HEK293T (cell line): ENCODE data around the gene TRPM8.
A peak's percentile ranks its signal among the peaks of the same experiment; 100 is the strongest.
"Not testable (repeated sequence)": the region's sequence is repeated elsewhere in the genome, so short reads cannot be mapped to it uniquely, and the experiment has no call there.

Experiments used
- CTCF ChIA-PET: fragments of 350-600 bp; formaldehyde crosslinking; extraction: SDS; loops from one replicate; lab custom pipeline; 2021; ENCODE audit warnings: antibody characterized with exemption, inconsistent platforms; lab: Yijun Ruan, JAX
- POLR2A ChIA-PET: fragments of 350-600 bp; formaldehyde crosslinking; extraction: SDS; loops from one replicate; lab custom pipeline; 2020; ENCODE audit warnings: antibody characterized with exemption, inconsistent platforms; lab: Yijun Ruan, JAX
- DNase-seq: peaks from one replicate; pipeline ENCODE4 v3.0.0; 2012; ENCODE audit warnings: mixed read lengths; ENCODE audit errors: extremely low spot score
- ARNT ChIP-seq: fragments of 450-650 bp; IDR thresholded peaks from 2 replicates; pipeline ENCODE4 v1.6.1; 2017; ENCODE audit warnings: mild to moderate bottlenecking
- BHLHE40 ChIP-seq: fragments of 450-650 bp; IDR thresholded peaks from 2 replicates; pipeline ENCODE4 v1.6.1; 2016; ENCODE audit warnings: mild to moderate bottlenecking, moderate library complexity, borderline replicate concordance
- CTBP1 ChIP-seq: fragments of 450-650 bp; IDR thresholded peaks from 2 replicates; pipeline ENCODE4 v1.6.1; 2016; ENCODE audit warnings: borderline replicate concordance
- ELF4 ChIP-seq: fragments of 450-650 bp; IDR thresholded peaks from 2 replicates; pipeline ENCODE4 v1.6.1; 2017; ENCODE audit warnings: antibody characterized with exemption
- FOXA1 ChIP-seq: fragments of 450-650 bp; IDR thresholded peaks from 2 replicates; pipeline ENCODE4 v1.6.1; 2016; ENCODE audit warnings: mild to moderate bottlenecking
- FOXK2 ChIP-seq: fragments of 450-650 bp; IDR thresholded peaks from 2 replicates; pipeline ENCODE4 v1.6.1; 2016; ENCODE audit warnings: mild to moderate bottlenecking
- FOXM1 ChIP-seq: fragments of 450-650 bp; IDR thresholded peaks from 2 replicates; pipeline ENCODE4 v1.6.1; 2017; ENCODE audit warnings: mild to moderate bottlenecking, borderline replicate concordance
- HDGF ChIP-seq: fragments of 450-650 bp; IDR thresholded peaks from 2 replicates; pipeline ENCODE4 v1.6.1; 2017; ENCODE audit warnings: antibody characterized with exemption, borderline replicate concordance
- L3MBTL2 ChIP-seq: fragments of 450-650 bp; conservative IDR thresholded peaks from 2 replicates; pipeline ENCODE4 v1.6.1; 2016; ENCODE audit warnings: mild to moderate bottlenecking
- LEF1 ChIP-seq: fragments of 450-650 bp; IDR thresholded peaks from 2 replicates; pipeline ENCODE4 v1.6.1; 2017; ENCODE audit warnings: mild to moderate bottlenecking, borderline replicate concordance
- NFRKB ChIP-seq: fragments of 450-650 bp; IDR thresholded peaks from 2 replicates; pipeline ENCODE4 v1.6.1; 2016; ENCODE audit warnings: mild to moderate bottlenecking, moderate library complexity
- SP1 ChIP-seq: fragments of 450-650 bp; IDR thresholded peaks from 2 replicates; pipeline ENCODE4 v1.6.1; 2017
- SUZ12 ChIP-seq: fragments of 450-650 bp; IDR thresholded peaks from 2 replicates; pipeline ENCODE4 v1.6.1; 2016; ENCODE audit warnings: mild to moderate bottlenecking
- TARDBP ChIP-seq: fragments of 450-650 bp; IDR thresholded peaks from 2 replicates; pipeline ENCODE4 v1.6.1; 2016
- ZNF384 ChIP-seq: fragments of 450-650 bp; IDR thresholded peaks from 2 replicates; pipeline ENCODE4 v1.6.1; 2016
- TF ChIP-seq, protein P1 (sequence below): fragments of 450-650 bp; IDR thresholded peaks from 2 replicates; pipeline ENCODE4 v1.6.1; 2016

TRPM8 gene

DNA sequence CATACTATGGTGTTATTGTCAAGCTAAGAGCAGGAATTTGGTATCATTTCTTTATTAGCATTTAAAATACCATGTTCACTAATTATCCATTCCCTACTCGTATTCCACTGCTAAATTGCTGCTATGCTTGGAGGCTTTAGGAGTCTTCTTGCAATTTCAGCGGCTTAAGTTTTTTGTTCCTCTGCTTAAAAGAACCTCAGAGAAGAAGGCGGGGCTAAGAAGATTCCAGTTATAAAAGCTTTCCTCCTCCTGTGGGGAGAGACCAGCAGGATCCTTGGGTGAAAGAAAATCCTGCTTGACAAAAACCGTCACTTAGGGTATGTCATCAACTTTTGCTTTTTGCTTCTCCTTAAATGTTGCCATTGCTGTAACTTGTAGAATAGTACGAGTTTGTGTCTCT, at the start of gene TRPM8:
Gene TRPM8, plus strand, starts transcription at position 258 of the 400 bp plus-strand sequence. CDS start 9,165 bp downstream, outside the sequence.
- ChIA-PET POLR2A (no interaction called here), CTCF (no interaction called here)
- no peak for DNase-seq
- no peak for TF ChIP-seq NFRKB
- TF ChIP-seq ZNF384: no peak
- TF ChIP-seq FOXA1: no peak
- no peak for TF ChIP-seq ARNT
- TF ChIP-seq FOXK2: no peak
- no peak for TF ChIP-seq LEF1
- TF ChIP-seq FOXM1: no peak
- TF ChIP-seq, protein P1, sequence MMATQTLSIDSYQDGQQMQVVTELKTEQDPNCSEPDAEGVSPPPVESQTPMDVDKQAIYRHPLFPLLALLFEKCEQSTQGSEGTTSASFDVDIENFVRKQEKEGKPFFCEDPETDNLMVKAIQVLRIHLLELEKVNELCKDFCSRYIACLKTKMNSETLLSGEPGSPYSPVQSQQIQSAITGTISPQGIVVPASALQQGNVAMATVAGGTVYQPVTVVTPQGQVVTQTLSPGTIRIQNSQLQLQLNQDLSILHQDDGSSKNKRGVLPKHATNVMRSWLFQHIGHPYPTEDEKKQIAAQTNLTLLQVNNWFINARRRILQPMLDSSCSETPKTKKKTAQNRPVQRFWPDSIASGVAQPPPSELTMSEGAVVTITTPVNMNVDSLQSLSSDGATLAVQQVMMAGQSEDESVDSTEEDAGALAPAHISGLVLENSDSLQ: no peak
- TF ChIP-seq L3MBTL2: no peak
- no peak for TF ChIP-seq SP1
- no peak for TF ChIP-seq HDGF
- no peak for TF ChIP-seq SUZ12

DNA sequence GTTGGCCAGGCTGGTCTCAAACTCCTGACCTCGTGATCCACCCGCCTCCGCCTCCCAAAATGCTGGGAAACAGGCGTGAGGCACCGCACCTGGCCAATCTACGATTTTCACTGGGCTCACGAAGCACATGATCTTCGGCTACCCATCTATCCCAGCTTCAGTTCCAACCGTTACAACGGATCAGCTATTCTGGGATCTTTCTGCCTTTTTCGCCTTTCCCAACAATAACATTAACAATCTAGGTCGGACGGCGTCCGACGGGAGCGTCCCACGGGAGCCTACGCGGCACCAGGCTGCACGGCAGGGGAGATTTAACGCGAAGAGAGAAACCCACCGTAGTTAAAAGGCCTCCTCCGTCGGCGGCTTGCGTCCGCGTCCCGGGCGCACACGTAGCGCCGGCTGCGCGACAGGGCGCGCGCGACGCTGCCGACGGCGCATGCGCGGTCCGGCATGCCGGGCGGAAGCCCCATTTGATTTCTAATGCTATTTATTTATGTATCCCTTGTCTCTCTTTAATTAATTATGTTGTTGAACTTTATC, 49.1 kb upstream of the TRPM8 start, which contains the start of gene MSL3B:
Gene MSL3B, minus strand, starts transcription at position 394 of the 540 bp plus-strand sequence.
- peak; percentile 78 for TF ChIP-seq L3MBTL2
- no peak for TF ChIP-seq FOXK2
- POLR2A ChIA-PET: no interaction called here
- CTCF ChIA-PET: interaction anchor here (0.6 to 2.7 kb wide), 2 partner anchors 10 to 458 kb away, joined by 5 to 9 read pairs; no protein-coding TSS in a partner anchor
- peak; percentile 60 for DNase-seq

DNA sequence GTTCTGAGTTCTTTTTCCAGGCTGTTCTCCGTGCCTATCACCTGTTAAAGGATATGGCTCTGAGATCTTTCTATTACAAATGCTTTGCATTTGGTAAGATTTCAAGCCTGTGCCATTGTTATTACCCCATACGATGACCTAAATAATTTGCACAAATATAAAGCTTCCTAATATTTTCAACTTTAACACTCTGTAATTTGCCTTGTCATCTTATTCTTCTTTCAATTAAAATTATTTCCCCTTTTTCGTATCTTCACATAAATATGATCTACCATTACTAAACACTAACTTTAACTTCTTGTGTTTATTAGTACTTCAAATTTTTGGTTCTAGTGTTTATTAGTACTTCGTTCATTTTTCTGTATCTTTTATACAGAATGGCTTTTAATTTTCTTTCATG, 45.7 kb upstream of the TRPM8 start:
- ChIA-PET CTCF (no interaction called here), POLR2A (no interaction called here)
- no peak for DNase-seq
- TF ChIP-seq, protein P1: no peak
- TF ChIP-seq FOXA1 (no peak), HDGF (no peak), NFRKB (no peak), BHLHE40 (no peak), CTBP1 (no peak), LEF1 (no peak), FOXK2 (no peak), SUZ12 (no peak), SP1 (no peak), FOXM1 (no peak), ARNT (no peak), L3MBTL2 (no peak)

DNA sequence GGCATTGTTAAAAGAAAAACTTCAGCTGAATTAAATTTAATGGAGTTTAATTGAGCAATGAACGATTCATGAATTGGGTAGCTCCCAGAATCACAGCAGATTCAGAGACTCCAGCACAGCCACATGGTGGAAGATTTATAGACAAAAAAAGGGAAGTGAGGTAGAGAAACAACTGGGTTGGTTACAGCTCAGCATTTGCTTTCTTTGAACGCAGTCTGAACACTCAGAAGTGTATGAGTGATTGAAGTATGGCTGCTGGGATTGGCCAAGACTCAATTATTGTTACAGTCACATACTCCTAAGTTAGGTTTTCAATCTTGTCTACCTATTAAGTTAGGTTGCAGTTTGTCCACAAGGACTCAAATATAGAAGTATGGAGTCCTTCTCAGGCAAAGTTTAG, 45.0 kb upstream of the TRPM8 start:
- CTCF ChIA-PET, DNase-seq, POLR2A ChIA-PET: not testable (repeated sequence)

DNA sequence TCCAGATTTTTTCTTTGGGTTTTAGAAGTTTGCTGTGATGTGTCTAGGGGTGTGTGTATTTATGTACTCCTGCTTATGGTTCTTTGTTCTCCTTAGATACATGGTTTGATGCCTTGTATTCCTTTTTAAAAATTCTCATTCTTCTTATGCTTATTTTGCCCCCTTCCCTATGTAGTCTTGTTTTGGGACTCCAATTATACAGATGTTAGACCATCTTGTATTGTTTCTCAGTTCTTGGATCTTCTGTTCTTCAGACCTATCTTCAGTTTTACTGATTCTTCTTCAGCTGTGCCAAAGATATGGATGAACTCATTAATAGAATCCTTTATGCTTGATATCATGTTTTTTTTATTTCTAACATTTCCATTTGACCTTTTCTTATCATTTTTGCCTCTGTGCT, 34.8 kb upstream of the TRPM8 start:
- CTCF ChIA-PET: no interaction called here
- no peak for DNase-seq
- POLR2A ChIA-PET: no interaction called here
- TF ChIP-seq, protein P1: no peak
- TF ChIP-seq FOXK2 (no peak), FOXA1 (no peak), HDGF (no peak), ARNT (no peak), BHLHE40 (no peak), L3MBTL2 (no peak), CTBP1 (no peak), ZNF384 (no peak), LEF1 (no peak), NFRKB (no peak), ELF4 (no peak), SP1 (no peak)

DNA sequence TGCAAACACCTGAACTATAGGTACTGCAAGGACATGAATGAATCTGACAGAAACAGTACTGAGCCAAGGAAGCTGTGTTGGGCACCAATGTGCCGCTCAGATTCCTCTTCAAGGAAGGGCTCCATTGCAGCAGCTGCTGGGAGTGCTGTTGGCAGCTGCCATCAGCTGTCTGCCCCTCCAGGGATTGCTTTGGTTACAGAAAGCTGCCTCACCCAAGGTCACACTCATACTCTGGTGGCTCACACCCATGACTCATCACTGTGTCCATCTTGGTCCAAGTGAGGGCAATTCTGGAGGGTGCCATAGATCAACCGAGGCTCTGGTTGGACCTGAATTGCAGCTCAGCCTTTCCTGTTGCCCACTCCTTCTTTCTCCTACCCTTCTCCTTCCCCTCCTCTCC, 24.4 kb upstream of the TRPM8 start:
- DNase-seq: no peak
- TF ChIP-seq TARDBP: no peak
- no peak for TF ChIP-seq BHLHE40
- TF ChIP-seq ZNF384: no peak
- no peak for TF ChIP-seq SUZ12
- no peak for TF ChIP-seq HDGF
- POLR2A ChIA-PET: no interaction called here

DNA sequence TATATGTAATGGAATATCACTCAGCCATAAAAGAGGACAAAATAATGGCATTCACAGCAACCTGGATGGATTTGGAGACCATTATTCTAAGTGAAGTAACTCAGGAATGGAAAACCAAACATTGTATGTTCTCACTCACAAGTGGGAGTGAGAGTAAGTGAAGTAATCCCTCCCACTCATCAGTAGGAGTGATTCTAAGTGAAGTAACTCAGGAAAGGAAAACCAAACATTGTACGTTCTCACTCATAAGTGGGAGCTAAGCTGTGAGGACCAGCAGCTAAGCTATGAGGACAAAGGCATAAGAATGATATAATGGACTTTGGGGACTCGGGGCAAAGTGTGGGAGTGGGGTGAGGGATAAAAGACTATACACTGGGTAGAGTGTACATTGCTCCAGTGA, 20.9 kb upstream of the TRPM8 start:
- DNase-seq, POLR2A ChIA-PET, CTCF ChIA-PET: not testable (repeated sequence)

More for the DNA sequence above, 24.4 kb upstream of the TRPM8 start:
- CTCF ChIA-PET: no interaction called here

DNA sequence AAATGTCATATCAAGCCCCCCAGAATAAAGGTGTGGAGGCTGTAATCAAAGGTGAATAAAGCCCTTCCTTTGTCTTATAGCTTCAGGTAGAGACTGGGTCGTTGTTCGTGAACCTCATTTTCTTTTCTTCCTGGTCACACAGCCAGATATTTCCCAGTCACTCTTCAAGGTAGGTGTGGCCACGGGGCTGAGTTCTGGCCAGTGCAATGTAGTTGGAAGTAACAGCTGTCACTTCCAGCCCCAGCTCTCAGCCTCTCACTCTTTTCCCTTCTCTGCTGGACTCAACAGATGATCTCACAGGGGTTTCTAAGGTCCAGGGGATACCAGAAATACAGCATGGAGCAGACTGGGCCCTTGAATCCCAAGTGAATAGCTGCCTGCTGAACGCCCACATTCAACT, 15.8 kb upstream of the TRPM8 start:
- POLR2A ChIA-PET: no interaction called here
- CTCF ChIA-PET: no interaction called here
- no peak for DNase-seq
- TF ChIP-seq FOXA1 (no peak), SUZ12 (no peak), ELF4 (no peak), ARNT (no peak), L3MBTL2 (no peak)
